AG09309 (cell line): ENCODE measurements around the gene SLC1A1.
"Not testable (repeated sequence)": the region's sequence is repeated elsewhere in the genome, so short reads cannot be mapped to it uniquely, and the experiment has no call there.

Experiments
- DNase-seq: peaks from one replicate; pipeline ENCODE4 v3.0.0-alpha.2; 2010; ENCODE audit warnings: low read depth
- H3K4me3 ChIP-seq: 2 replicates; pipeline ENCODE4 v1.5.1; 2011; ENCODE audit warnings: mild to moderate bottlenecking, low read depth, low read length, moderate library complexity; ENCODE audit not compliant: control insufficient read depth
- CTCF ChIP-seq: IDR thresholded peaks from 2 replicates; pipeline ENCODE4 v1.5.1; 2011; ENCODE audit warnings: mild to moderate bottlenecking, low read depth, low read length, inconsistent platforms; ENCODE audit not compliant: insufficient read depth, control insufficient read depth; ENCODE audit errors: missing control alignments

The SLC1A1 gene

GRCh38 chr9:4517274-4517673 is 27.0 kb downstream of the SLC1A1 start:
- TF ChIP-seq CTCF = no peak
- H3K4me3 ChIP-seq = no peak overlapping the region
- no peak for DNase-seq

GRCh38 chr9:4519604-4520003 is 29.3 kb downstream of the SLC1A1 start:
- no peak for DNase-seq
- TF ChIP-seq CTCF = no peak
- H3K4me3 ChIP-seq = no peak overlapping the region

GRCh38 chr9:4520055-4520454 is 29.8 kb downstream of the SLC1A1 start:
- TF ChIP-seq CTCF = no peak
- no peak overlapping the region for H3K4me3 ChIP-seq
- DNase-seq = no peak

- no peak overlapping the region for H3K4me3 ChIP-seq
- TF ChIP-seq CTCF = no peak
- no peak for DNase-seq
Measured at GRCh38 chr9:4530375-4530774, 40.1 kb downstream of the SLC1A1 start.

GRCh38 chr9:4530831-4531230 is 40.6 kb downstream of the SLC1A1 start:
- DNase-seq = not testable (repeated sequence)

GRCh38 chr9:4531355-4531754 is 41.1 kb downstream of the SLC1A1 start:
- DNase-seq, H3K4me3 ChIP-seq: not testable (repeated sequence)

More at GRCh38 chr9:4530831-4531230, 40.6 kb downstream of the SLC1A1 start:
- H3K4me3 ChIP-seq = not testable (repeated sequence)

- not testable (repeated sequence) for H3K4me3 ChIP-seq
Measured at GRCh38 chr9:4533881-4534280, 43.6 kb downstream of the SLC1A1 start.

GRCh38 chr9:4536196-4536595 is 45.9 kb downstream of the SLC1A1 start:
- H3K4me3 ChIP-seq, DNase-seq: not testable (repeated sequence)

More at GRCh38 chr9:4533881-4534280, 43.6 kb downstream of the SLC1A1 start:
- not testable (repeated sequence) for DNase-seq

- DNase-seq = no peak
- no peak for TF ChIP-seq CTCF
- H3K4me3 ChIP-seq = no peak overlapping the region
Measured at GRCh38 chr9:4537581-4537980, 47.3 kb downstream of the SLC1A1 start.
